Sigmoid colon (tissue), 7 donors: Measurements from ENCODE around the gene NDUFA13. TPM values are rescaled to one million over a fixed set of nuclear protein-coding genes. Genes with fewer than 3 reads are reported as not detected.
A peak's percentile ranks its signal among the peaks of the same experiment; 100 is the strongest.

Experiments
- DNase-seq: peaks from one replicate; pipeline ENCODE4 v3.0.0-alpha.2; 2019
- H3K27ac ChIP-seq, 4 donors: fragments of 200-600 bp; sonication (generic); one replicate each; pipeline ENCODE4 v1.5.1; 2016 to 2019; ENCODE audit warnings: mild to moderate bottlenecking in 1 of 4
- H3K27me3 ChIP-seq, 3 donors: fragments of 200-600 bp; sonication (generic); one replicate each; pipeline ENCODE4 v1.5.1; 2019; ENCODE audit warnings: mild to moderate bottlenecking in 1 of 3
- H3K36me3 ChIP-seq, 4 donors: fragments of 200-600 bp; sonication (generic); one replicate each; pipeline ENCODE4 v1.5.1; 2016 to 2019
- H3K4me1 ChIP-seq, 4 donors: fragments of 200-600 bp; sonication (generic); one replicate each; pipeline ENCODE4 v1.5.1; 2017 to 2019
- H3K4me3 ChIP-seq, 4 donors: fragments of 200-600 bp; sonication (generic); one replicate each; pipeline ENCODE4 v1.5.1; 2017 to 2019; ENCODE audit warnings: mild to moderate bottlenecking in 2 of 4, moderate library complexity in 1 of 4
- H3K9me3 ChIP-seq, 4 donors: fragments of 200-600 bp in 3 of 4; sonication (generic) in 3 of 4; one replicate each; pipeline versions ENCODE4 v1.5.1 to v1.6.1; 2013 to 2019
- CTCF ChIP-seq, 4 experiments: fragments of 450-650 bp in 3 of 4; fragments of 200-600 bp in 1 of 4; IDR thresholded peaks; one replicate each; pipeline ENCODE4 v1.5.1; 2016 to 2019; ENCODE audit warnings: antibody characterized with exemption in 4 of 4, mild to moderate bottlenecking in 3 of 4, moderate library complexity in 2 of 4
- EP300 ChIP-seq, 4 donors: sonication (generic); formaldehyde crosslinking; IDR thresholded peaks; one replicate each; pipeline ENCODE4 v1.6.1; 2017; ENCODE audit warnings: antibody characterized with exemption in 4 of 4
- POLR2A ChIP-seq, 2 donors: fragments of 450-650 bp; IDR thresholded peaks; one replicate each; pipeline ENCODE4 v1.6.1; 2016; ENCODE audit warnings: antibody characterized with exemption in 2 of 2, mild to moderate bottlenecking in 2 of 2, moderate library complexity in 2 of 2
- POLR2AphosphoS5 ChIP-seq, 4 donors: sonication (generic); formaldehyde crosslinking; IDR thresholded peaks; one replicate each; pipeline ENCODE4 v1.6.1; 2017; ENCODE audit warnings: antibody characterized with exemption in 4 of 4
- WGBS, 2 donors: extraction: QIAGEN DNeasy Blood & Tissue Kit; methylation state at CpG; one replicate each; pipeline ENCODE4 v1.1.7; 2013; 5-methylcytosine and 5-hydroxymethylcytosine counted together
- intact Hi-C: fragments of 100-400 bp; cut with DNase I; formaldehyde crosslinking; loops from one replicate; pipeline ENCODE4 v1.15.1; 2023
- polyA plus RNA-seq, 3 donors: library from polyadenylated mRNA; stranded (reverse); fragments of 200-250 nt; gene quantifications; one replicate each; pipeline ENCODE4 v1.2.3, GENCODE V29; 2013
- total RNA-seq, 4 donors: library from RNA; depleted of rRNA; stranded (reverse); fragments of >200 nt; gene quantifications; one replicate each; pipeline ENCODE4 v1.1.0, GENCODE V29; 2016
- donor health status: healthy with polysubstance abuse.
- donor health status: Bipolar disorder and iron deficiency.
- donor health status: healthy.

The NDUFA13 gene
- total and polyA plus RNA-seq, 7 donors, result 31.3 to 339 (median 110) TPM

GRCh38 chr19:19529783-19530422 lies 13.9 kb downstream of the NDUFA13 start:
- Histone ChIP-seq H3K27ac (no peak overlapping the region), H3K27me3 (no peaks in the 10 kb centered on the region), H3K4me3 (no peak overlapping the region), H3K4me1 (peaks cover 0 to 26% (median 18%) of the 10 kb centered on the region in 4 donors), H3K9me3 (no peaks in the 10 kb centered on the region), H3K36me3 (peaks cover 0 to 31% (median 4%) of the 10 kb centered on the region in 4 donors)
- TF ChIP-seq POLR2AphosphoS5 (IDR thresholded peaks at IDR 0.05), result no peak
- TF ChIP-seq CTCF (IDR thresholded peaks at IDR 0.05), result no peak
- TF ChIP-seq EP300 (IDR thresholded peaks at IDR 0.05), result no peak
- TF ChIP-seq POLR2A (IDR thresholded peaks at IDR 0.05), result no peak
- DNase-seq, result no peak
- WGBS, 2 donors, result 79 to 85% methylated on average over 11 of the region's 11 CpGs
- intact Hi-C loops, result loop anchor here (5.0 kb wide), 1 partner anchor 132 kb away; the partner anchor contains the start of gene ATP13A1

- intact Hi-C loops, result loop anchor here (5.0 kb wide), 1 partner anchor 132 kb away; the partner anchor contains the start of gene ATP13A1
- Histone ChIP-seq H3K9me3 (no peaks in the 10 kb centered on the region), H3K4me1 (peaks cover 0 to 26% (median 18%) of the 10 kb centered on the region in 4 donors), H3K4me3 (no peak overlapping the region), H3K27me3 (no peaks in the 10 kb centered on the region), H3K36me3 (peaks cover 0 to 27% (median 4%) of the 10 kb centered on the region in 4 donors), H3K27ac (no peak overlapping the region)
- no peak for DNase-seq
- WGBS, 2 donors, result 70 to 75% methylated on average over 9 of the region's 9 CpGs
- TF ChIP-seq CTCF (IDR thresholded peaks at IDR 0.05) (no peak), POLR2AphosphoS5 (IDR thresholded peaks at IDR 0.05) (no peak), EP300 (IDR thresholded peaks at IDR 0.05) (no peak), POLR2A (IDR thresholded peaks at IDR 0.05) (no peak)
Observed at GRCh38 chr19:19530423-19530804, 14.4 kb downstream of the NDUFA13 start.

GRCh38 chr19:19530889-19531288 lies 14.9 kb downstream of the NDUFA13 start:
- H3K36me3 ChIP-seq, result peaks cover 0 to 24% (median 4%) of the 10 kb centered on the region in 4 donors
- H3K9me3 ChIP-seq, result no peaks in the 10 kb centered on the region
- WGBS, 2 donors, result 85 to 87% methylated on average over 4 of the region's 4 CpGs
- intact Hi-C loops, result loop anchor here (5.0 kb wide), 1 partner anchor 131 kb away; the partner anchor contains the start of gene ATP13A1
- no peak overlapping the region for H3K27ac ChIP-seq
- no peak for DNase-seq
- TF ChIP-seq EP300 (IDR thresholded peaks at IDR 0.05), result no peak
- no peak for TF ChIP-seq CTCF (IDR thresholded peaks at IDR 0.05)
- TF ChIP-seq POLR2A (IDR thresholded peaks at IDR 0.05), result no peak
- no peak for TF ChIP-seq POLR2AphosphoS5 (IDR thresholded peaks at IDR 0.05)
- no peaks in the 10 kb centered on the region for H3K27me3 ChIP-seq
- H3K4me3 ChIP-seq, result no peak overlapping the region
- peaks cover 0 to 26% (median 18%) of the 10 kb centered on the region in 4 donors for H3K4me1 ChIP-seq

GRCh38 chr19:19531951-19532805 lies 16.2 kb downstream of the NDUFA13 start:
- H3K9me3 ChIP-seq, result no peaks in the 10 kb centered on the region
- TF ChIP-seq CTCF (IDR thresholded peaks at IDR 0.05), result peak; percentile 75 to 99 (median 89)
- no peak for TF ChIP-seq EP300 (IDR thresholded peaks at IDR 0.05)
- TF ChIP-seq POLR2AphosphoS5 (IDR thresholded peaks at IDR 0.05), result peak in 2 of 4 donors; percentile 32 to 45
- no peak for TF ChIP-seq POLR2A (IDR thresholded peaks at IDR 0.05)
- peak; percentile 88 for DNase-seq
- H3K27ac ChIP-seq, result no peak overlapping the region
- intact Hi-C loops, result loop anchor here (1.0 to 5.0 kb wide), 4 partner anchors 22 to 427 kb away; partner anchors contain the start of genes ATP13A1 and GMIP
- H3K36me3 ChIP-seq, result peaks cover 0 to 11% (median 4%) of the 10 kb centered on the region in 4 donors
- WGBS, 2 donors, result 25 to 30% methylated on average over 48 of the region's 48 CpGs
- H3K27me3 ChIP-seq, result peaks cover 0 to 1% (median 0%) of the 10 kb centered on the region in 3 donors
- no peak overlapping the region for H3K4me3 ChIP-seq
- H3K4me1 ChIP-seq, result peaks cover 0 to 24% (median 20%) of the 10 kb centered on the region in 4 donors
